ENCODE data around the gene CLRN3.

Gene CLRN3

DNA sequence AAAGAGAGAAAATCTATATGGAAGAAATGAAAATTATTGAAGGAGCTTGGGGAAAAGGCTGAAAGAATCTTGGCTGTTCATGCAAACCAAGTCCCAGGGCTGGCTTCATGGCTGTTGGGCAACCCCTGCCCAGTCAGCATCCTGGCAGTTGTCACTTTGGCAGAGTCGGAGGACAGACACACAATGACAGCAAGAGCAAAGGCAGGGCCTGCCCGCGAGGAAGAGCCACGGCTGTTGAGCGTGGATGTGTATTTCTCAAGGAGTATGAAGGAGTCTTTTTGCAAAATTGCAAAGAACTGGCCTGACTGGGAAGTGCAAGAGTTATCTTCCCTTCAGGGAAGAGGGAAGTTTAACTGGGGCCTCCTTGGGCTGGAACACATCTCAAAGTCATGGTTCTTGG, 25.8 kb upstream of the CLRN3 start:
- no peak for DNase-seq

DNA sequence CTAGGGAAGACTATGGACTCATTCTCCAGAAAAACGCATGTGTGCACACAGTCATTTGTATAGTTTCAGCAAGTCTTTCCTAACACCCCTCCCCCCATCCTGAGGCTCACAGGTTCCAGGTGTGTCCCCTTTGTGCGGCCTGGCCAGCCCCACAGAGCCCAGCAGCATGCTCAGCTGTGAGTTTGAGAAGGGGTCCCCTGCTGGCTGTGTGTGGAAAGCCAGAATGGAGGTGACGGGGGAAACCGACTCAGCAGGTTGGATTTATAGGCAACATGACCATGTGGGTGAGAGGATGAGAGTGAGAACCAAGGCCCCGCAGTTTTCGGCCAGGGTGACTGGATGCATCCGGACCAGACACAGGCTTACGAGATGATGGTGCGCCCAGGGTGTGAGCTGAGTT, 24.1 kb upstream of the CLRN3 start:
- no peak for DNase-seq

DNA sequence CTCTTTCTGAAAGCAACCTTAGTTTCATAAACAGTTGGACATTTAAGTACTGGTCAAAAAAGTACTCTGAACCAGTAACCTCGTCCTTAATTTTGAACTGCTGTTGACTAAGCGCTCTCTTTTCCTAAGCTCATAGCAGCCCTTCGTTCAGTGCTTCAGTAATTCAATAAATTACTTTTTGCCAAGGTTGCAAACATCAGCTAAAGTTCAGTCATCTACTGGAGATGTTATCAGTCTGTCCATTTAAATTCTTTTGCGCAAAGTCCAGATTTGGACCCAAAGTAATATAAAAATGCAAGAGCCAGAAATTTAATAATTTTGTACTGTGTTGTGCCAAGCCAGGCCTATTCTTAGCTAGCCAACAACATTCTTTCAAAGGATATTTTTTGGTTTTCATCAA, 22.6 kb upstream of the CLRN3 start:
- no peak for DNase-seq

- DNase-seq, result no peak
Observed at GRCh38 chr10:127913368-127913759, 20.6 kb upstream of the CLRN3 start.

- DNase-seq, result no peak
Observed at GRCh38 chr10:127912607-127913367, 20.0 kb upstream of the CLRN3 start.

GRCh38 chr10:127911867-127912257, 19.1 kb upstream of the CLRN3 start:
- no peak for DNase-seq

- no peak for DNase-seq
Observed at GRCh38 chr10:127911218-127911866, 18.6 kb upstream of the CLRN3 start.

DNA sequence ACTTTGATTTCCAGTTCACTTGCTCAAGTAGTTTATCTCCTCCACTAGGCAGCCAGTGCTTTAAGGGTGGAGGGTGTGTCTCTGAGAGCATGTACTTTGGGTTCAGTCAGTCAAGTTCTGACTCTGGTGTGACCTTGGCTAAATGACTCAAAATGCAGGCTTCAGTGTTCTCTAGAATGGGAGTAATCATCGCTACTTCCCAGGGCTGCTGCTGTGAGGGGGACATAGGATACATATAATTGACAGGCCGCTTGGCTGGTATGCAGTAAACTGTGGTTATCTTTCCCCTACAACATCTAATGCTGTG, 17.7 kb upstream of the CLRN3 start:
- DNase-seq, result no peak

DNA sequence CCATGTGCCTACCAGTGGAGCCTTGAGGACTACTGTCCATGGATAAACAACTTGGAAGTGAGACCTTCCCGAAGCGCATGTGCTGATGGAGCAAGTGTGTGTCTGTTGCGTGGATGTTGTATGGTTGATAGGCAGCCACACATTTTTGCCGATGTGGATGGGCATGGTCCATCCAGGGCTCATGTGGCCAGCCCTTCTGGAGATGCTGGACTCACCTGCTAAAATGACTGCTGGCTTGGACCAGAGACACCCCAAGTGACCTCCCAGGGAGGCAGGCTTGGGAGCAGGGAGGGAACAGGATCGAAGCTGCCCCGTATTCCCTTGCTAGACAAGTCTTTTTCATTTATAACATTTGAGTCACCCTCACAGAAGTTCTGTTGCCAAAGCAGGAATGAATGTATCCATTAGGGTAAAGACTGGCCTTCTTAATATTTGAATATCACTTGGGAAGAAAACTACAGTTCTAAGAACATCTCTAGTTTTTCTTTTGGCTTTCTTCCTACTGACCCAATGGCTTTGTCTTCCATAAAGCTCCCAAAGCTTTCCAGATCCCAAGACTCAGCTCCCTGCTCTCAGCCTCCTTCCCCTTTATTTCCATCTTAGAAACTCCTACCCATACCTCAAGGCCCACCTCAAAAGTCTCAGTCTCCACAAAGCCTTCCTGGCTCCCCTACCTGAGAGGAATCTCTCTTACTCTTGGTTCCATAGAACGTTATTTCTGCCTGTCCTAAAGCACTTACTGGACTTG, 17.1 kb upstream of the CLRN3 start:
- no peak for DNase-seq

DNA sequence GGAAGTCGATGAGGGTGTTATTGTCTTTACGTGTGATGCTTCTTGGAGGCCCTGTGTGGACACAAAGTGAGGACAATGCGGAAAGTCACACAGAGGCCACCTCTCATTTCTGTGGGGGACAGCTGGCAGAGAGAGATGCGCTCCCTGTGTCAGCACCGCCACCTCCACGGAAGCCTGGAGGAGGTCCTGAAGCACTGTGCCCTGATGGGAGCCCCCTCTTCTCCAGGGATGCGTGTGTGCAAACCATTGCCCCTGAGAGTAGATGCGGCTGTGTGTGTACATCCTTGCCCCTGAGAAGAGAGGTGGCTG, 16.2 kb upstream of the CLRN3 start:
- DNase-seq, result no peak

GRCh38 chr10:127908106-127908958, 15.6 kb upstream of the CLRN3 start:
- DNase-seq, result no peak

DNA sequence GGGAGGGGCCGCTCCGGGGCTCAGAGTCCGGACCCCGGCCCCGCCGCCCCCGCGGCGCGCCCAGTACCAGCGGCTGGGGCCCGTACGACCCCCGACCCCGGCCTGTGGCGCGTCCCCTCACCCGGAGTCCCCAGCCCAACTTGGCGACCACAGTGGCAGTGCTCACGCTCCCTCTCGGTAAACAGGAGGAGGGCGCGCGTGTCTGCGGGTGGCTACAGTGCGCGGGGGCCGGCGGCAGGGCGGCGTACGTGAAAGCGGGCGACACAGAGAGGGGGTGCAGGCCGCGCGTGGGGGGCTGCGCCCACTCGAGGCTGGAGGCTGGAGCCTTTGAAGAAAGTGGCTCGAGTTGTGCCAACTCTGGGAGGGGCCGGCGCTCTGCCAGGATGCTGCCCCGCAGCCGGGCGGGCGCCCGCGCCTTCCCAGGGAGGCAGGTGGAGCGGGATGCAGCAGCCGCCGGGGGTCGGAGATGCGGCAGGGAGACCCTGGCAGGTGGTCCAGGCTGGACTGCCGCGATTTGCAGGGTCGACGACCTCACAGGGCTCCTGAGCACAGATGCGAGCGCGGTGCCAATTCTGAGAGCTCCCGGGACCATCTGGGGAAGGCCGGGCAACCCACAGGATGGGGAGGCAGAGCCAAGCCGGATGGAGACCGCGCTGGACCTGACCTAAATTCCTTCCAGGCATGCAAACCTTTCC, 14.8 kb upstream of the CLRN3 start:
- no peak for DNase-seq

- DNase-seq, result peak; percentile 49
Observed at GRCh38 chr10:127906548-127907377, 14.0 kb upstream of the CLRN3 start, which contains the start of gene PTPRE. TSS of gene PTPRE (plus strand) at chr10:127907103. CDS start at chr10:128040882, 133,779 bp downstream.

DNA sequence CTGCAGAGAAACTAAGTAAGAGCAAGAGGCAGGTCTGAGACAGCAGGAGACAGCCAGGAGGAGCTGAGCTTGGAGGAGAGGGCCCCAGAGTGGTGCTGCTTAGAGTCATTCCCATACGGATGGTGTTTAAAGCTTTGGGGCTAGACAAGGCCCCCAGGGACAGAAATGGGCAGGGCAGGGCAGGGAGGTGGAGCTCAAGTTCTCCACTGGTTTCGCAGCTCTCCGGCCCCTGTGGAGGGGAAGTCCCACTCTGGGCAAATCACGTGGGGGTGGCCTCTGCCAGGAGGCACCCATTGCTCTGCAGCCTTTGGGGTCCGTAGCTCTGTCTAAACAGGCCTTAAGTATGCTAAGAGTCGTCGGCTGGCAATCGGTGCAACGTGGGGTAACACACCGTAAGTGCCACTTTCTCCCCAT, 13.1 kb upstream of the CLRN3 start:
- no peak for DNase-seq

DNA sequence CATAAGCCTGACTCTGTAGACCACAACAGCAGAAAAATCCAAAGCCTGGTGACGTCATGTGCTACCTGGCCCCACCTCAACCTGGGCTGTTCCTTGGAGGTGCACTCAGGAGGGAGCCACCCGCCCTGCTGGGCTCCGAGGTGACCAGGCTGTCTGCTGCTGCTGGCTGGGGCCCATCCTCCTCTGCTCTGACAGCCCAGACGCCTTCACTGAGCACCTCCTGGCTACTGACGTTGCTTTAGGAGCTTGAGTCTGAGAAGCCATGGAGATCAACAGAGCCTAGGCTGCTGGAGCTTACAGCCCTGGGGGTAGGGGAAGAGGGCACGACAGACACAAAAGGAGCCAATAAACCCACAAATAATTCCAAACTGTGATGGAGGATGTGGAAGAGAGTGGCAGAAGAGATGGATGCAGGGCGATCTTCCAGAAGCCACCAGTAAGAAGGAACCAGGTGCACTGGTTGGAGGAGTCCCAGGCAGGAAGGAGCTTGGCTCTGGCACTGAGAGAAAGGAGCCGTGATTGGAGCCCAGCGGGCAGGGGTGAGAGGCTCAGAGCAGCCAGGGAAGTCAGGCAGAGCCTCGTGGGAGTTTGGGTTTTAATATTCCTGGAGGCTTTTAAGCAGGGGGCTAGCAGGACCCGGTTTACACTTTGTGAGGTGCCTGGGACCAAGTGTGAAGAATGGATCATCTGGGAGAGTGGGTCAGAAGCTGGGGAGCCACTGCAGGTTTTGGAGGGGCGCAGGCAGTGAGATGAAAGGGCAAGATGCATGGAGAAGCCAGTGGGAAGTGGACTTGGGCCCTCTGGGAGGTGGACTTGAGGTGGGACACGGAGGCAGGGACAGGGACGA, 12.5 kb upstream of the CLRN3 start:
- no peak for DNase-seq

DNA sequence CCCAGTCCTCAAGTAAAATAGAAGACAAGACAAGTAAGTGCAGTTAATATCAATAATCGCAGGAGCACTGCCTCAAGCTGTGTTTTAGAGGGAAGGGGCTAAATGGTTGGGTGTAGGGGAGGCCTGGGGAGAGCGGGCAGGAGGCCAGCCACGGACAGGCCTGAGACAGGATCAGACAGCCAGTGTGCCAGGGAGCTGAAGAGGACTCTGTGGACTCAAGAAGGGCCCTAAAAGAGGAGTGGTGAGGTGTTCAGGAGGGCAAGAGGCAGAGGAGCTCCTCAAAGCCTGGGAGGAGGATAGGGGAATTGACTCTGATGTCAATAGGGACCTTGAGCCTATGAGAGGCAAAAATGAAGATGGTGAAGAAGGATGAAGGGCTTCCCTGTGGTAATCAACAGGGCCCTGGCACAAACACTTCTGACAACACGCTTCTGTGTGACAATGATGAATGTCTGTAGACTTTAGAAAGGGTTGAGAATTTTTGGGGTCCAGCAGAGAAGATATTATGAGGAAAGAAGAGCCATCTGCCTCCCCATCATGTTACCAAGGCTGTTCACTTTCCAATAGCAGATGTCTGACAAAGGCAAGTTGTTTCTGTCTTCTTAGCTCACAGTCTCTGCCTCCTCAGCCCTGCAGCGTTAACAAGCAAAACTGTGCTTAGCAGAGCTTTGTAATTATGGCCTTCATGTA, 11.7 kb upstream of the CLRN3 start:
- DNase-seq, result no peak

DNA sequence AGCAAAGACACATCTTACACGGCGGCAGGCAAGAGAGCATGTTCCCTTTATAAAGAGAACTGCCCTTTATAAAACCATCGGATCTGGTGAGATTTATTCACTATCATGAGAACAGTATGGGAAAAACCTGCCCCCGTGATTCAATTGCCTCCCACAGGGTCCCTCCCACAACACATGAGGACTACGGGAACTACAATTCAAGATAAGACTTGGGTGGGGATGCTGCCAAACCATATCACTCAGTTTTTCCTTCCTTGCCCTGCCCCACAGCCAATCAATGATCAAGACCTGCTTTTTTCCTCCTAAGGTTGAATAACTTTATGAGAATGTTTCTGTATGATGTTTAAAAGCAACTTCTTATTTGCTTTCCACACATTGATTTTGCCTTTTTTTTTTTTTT, 11.0 kb upstream of the CLRN3 start:
- DNase-seq, result no peak

- DNase-seq, result no peak
Observed at GRCh38 chr10:127899766-127900387, 7.1 kb upstream of the CLRN3 start.

GRCh38 chr10:127897177-127897576, 4.4 kb upstream of the CLRN3 start:
- DNase-seq, result no peak

DNA sequence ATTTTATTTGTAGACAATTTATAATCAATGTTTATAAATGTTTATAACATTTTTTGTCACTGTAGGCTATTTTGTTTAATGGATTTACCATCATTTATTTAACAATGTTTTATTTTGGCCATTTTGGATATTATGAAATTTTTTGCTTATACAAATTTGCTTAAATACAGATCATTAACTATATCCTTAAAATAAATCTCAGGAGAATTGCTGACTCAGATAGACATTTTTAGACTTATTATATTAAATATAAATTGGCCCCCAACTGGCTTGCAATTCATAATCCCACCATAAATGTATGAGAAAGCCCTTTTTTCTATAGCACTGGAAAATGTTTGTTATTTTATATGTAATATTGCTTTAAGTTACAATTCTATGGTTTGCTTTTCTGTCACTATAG, 3.8 kb upstream of the CLRN3 start:
- DNase-seq, result no peak
